ENCODE data around the gene PCSK1. TPM values are rescaled to one million over a fixed set of nuclear protein-coding genes. Genes with fewer than 3 reads are reported as not detected.

Gene PCSK1
- total and polyA plus RNA-seq, 8 donors, result 2.3 to 33.0 (median 10.5) TPM

- 75 to 79% methylated on average over 6 of the region's 6 CpGs for WGBS, 2 donors
- intact Hi-C loops (cut with DNase I), result no loop called here
- Histone ChIP-seq H3K4me1 (no peaks in the 10 kb centered on the region), H3K4me3 (no peak overlapping the region), H3K36me3 (no peaks in the 10 kb centered on the region), H3K27ac (no peak overlapping the region), H3K9me3 (no peaks in the 10 kb centered on the region), H3K27me3 (no peaks in the 10 kb centered on the region)
- TF ChIP-seq CTCF (IDR thresholded peaks at IDR 0.05), result no peak
- ATAC-seq (peak in 2 of 4 donors; percentile 73 to 76), DNase-seq (no peak), FAIRE-seq (no peak)
Measured at GRCh38 chr5:96459313-96460121, 26.5 kb upstream of the PCSK1 start.

- TF ChIP-seq CTCF (IDR thresholded peaks at IDR 0.05), result no peak
- DNase-seq (no peak), ATAC-seq (no peak), FAIRE-seq (no peak)
- Histone ChIP-seq H3K9me3 (no peaks in the 10 kb centered on the region), H3K36me3 (no peaks in the 10 kb centered on the region), H3K4me1 (no peaks in the 10 kb centered on the region), H3K27ac (no peak overlapping the region), H3K4me3 (no peak overlapping the region), H3K27me3 (no peaks in the 10 kb centered on the region)
- intact Hi-C loops (cut with DNase I), result no loop called here
- 82 to 92% methylated on average over 2 of the region's 2 CpGs for WGBS, 2 donors
Measured at GRCh38 chr5:96458176-96458575, 25.1 kb upstream of the PCSK1 start.

- ATAC-seq (no peak), DNase-seq (no peak), FAIRE-seq (no peak)
- Histone ChIP-seq H3K36me3 (no peaks in the 10 kb centered on the region), H3K4me3 (no peak overlapping the region), H3K27ac (no peak overlapping the region), H3K4me1 (no peaks in the 10 kb centered on the region), H3K27me3 (no peaks in the 10 kb centered on the region), H3K9me3 (no peaks in the 10 kb centered on the region)
- WGBS, 2 donors, result 83 to 85% methylated on average over 4 of the region's 4 CpGs
- TF ChIP-seq CTCF (IDR thresholded peaks at IDR 0.05), result no peak
- intact Hi-C loops (cut with DNase I), result no loop called here
Measured at GRCh38 chr5:96455789-96456188, 22.7 kb upstream of the PCSK1 start.

- DNase-seq (no peak), FAIRE-seq (no peak), ATAC-seq (no peak)
- Histone ChIP-seq H3K36me3 (no peaks in the 10 kb centered on the region), H3K4me3 (no peak overlapping the region), H3K27me3 (no peaks in the 10 kb centered on the region), H3K27ac (no peak overlapping the region), H3K9me3 (no peaks in the 10 kb centered on the region), H3K4me1 (no peaks in the 10 kb centered on the region)
- 75 to 77% methylated on average over 3 of the region's 3 CpGs for WGBS, 2 donors
- intact Hi-C loops (cut with DNase I), result no loop called here
- no peak for TF ChIP-seq CTCF (IDR thresholded peaks at IDR 0.05)
Measured at GRCh38 chr5:96453394-96453793, 20.3 kb upstream of the PCSK1 start.

- Histone ChIP-seq H3K4me3 (no peak overlapping the region), H3K27ac (no peak overlapping the region), H3K9me3 (no peaks in the 10 kb centered on the region), H3K4me1 (no peaks in the 10 kb centered on the region), H3K27me3 (no peaks in the 10 kb centered on the region), H3K36me3 (no peaks in the 10 kb centered on the region)
- DNase-seq, result no peak
- no peak for TF ChIP-seq CTCF (IDR thresholded peaks at IDR 0.05)
- no peak for FAIRE-seq
- WGBS, 2 donors, result 73 to 86% methylated on average over 1 of the region's 1 CpG
- intact Hi-C loops (cut with DNase I), result no loop called here
- ATAC-seq, result no peak
Measured at GRCh38 chr5:96447949-96448348, 14.9 kb upstream of the PCSK1 start.

Measured in pancreas (tissue), 10 donors.